ENCODE results near the gene RRBP1.

The RRBP1 gene, protein sequence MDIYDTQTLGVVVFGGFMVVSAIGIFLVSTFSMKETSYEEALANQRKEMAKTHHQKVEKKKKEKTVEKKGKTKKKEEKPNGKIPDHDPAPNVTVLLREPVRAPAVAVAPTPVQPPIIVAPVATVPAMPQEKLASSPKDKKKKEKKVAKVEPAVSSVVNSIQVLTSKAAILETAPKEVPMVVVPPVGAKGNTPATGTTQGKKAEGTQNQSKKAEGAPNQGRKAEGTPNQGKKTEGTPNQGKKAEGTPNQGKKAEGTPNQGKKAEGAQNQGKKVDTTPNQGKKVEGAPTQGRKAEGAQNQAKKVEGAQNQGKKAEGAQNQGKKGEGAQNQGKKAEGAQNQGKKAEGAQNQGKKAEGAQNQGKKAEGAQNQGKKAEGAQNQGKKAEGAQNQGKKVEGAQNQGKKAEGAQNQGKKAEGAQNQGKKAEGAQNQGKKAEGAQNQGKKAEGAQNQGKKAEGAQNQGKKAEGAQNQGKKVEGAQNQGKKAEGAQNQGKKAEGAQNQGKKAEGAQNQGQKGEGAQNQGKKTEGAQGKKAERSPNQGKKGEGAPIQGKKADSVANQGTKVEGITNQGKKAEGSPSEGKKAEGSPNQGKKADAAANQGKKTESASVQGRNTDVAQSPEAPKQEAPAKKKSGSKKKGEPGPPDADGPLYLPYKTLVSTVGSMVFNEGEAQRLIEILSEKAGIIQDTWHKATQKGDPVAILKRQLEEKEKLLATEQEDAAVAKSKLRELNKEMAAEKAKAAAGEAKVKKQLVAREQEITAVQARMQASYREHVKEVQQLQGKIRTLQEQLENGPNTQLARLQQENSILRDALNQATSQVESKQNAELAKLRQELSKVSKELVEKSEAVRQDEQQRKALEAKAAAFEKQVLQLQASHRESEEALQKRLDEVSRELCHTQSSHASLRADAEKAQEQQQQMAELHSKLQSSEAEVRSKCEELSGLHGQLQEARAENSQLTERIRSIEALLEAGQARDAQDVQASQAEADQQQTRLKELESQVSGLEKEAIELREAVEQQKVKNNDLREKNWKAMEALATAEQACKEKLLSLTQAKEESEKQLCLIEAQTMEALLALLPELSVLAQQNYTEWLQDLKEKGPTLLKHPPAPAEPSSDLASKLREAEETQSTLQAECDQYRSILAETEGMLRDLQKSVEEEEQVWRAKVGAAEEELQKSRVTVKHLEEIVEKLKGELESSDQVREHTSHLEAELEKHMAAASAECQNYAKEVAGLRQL (N-terminal part only)

GRCh38 chr20:17682103-17682888 lies at the start of gene RRBP1:
TSS of gene RRBP1 (minus strand) at chr20:17682242. CDS start at chr20:17660507, 21,735 bp downstream.
- peak; percentile 100 for DNase-seq (ENCODE audit: low spot score)

GRCh38 chr20:17731233-17731632 lies 49.2 kb upstream of the RRBP1 start:
- DNase-seq (ENCODE audit: low spot score) = no peak

GRCh38 chr20:17730071-17730470 lies 48.0 kb upstream of the RRBP1 start:
- DNase-seq (ENCODE audit: low spot score) = no peak

- no peak for DNase-seq (ENCODE audit: low spot score)
Measured at GRCh38 chr20:17728074-17728473, 46.0 kb upstream of the RRBP1 start.

DNA sequence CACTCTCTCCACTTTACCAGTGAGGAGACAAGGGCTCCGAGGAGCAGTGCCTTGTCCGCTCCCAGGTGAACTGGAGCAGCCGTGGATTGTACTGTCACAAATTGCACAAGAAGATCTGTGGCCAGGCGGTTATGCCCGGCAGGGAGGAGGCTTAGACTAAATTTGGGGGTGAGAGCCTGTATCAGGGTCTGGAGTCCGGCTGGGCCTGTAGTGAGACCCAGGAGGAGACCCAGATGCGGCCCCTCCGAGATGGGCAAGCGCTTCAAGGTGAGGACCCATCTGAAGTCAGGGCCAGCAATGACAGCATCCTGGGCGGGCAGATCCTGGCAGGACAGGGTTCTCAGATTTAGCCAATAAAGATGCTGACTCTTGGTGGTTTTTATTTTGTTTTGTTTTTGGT lies 45.3 kb upstream of the RRBP1 start:
- DNase-seq (ENCODE audit: low spot score) = no peak

GRCh38 chr20:17726902-17727301 lies 44.9 kb upstream of the RRBP1 start:
- no peak for DNase-seq (ENCODE audit: low spot score)

DNA sequence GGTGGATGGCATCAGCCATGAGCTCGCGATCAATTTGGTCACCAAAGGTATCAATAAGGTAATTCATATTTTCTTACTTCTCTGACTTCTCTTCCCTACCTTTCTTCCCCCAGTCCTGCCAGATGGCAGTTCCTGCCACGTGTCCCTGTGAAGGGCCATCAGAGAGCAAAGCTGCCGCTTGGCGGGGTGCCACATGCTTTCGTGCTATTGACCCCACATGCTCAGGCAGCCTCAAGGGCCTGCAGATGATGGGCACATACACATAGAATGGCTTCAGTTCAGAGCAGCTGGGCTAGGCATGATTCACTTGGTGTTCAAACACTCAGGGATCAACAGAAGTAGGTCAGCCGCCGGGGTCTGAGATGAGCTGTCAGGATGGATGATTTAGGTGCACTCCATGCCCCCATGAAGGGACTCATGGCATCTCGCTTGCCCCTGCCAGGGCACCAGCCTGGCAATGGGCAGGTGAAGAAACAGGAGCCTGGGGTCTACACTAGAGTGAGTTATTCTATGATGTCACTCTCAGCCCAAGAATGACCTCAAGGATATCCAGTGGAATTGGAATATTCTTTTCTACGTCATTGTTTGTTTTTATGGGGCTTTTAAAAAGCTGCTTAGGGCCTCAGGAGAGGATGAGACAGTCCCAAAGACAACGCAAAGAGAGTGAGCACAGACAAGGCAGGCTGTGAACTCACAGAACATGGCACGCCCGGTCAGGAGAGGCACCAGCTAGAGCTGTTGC lies 43.2 kb upstream of the RRBP1 start:
- DNase-seq (ENCODE audit: low spot score) = no peak

- DNase-seq (ENCODE audit: low spot score) = no peak
Measured at GRCh38 chr20:17723301-17723691, 41.3 kb upstream of the RRBP1 start.

DNA sequence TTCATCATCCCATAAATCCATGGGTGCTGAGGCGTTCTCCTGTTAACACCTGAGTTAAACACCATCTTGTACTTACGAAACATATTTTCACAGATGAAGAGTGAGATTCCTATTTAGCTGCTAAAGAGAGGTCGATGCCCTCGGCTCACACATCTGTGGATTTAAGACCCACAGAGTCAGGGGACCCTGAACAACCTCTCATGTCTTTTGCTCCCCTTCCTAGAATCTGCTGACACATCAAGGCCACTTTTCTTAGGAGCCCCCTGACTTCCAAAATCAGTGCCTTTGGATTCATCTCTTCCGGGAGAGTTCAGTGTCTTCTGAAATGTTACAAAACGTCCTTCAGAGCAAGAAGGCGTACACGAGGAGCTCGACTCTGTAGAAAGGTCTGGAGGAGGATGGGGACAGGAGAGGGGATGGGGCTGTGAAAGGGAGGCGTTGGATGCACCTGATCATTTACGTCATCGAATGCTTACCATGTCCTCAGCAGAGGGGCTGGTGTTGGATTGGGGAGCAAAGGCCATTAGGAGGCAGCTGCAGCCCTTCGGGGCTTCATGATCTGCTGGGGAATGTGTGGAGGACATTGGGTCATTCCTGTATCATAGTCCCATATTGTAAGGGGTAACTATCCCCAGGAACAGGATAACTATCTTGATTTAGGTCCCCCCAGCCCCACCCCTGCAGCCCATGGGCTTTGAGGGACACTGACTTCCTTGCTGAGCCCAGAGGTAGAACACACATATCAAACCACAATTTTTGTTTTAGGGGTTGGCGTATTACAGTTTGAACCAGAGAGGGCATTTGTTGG lies 40.7 kb upstream of the RRBP1 start:
- no peak for DNase-seq (ENCODE audit: low spot score)

GRCh38 chr20:17721802-17722486 lies 39.9 kb upstream of the RRBP1 start:
- DNase-seq (ENCODE audit: low spot score) = no peak

DNA sequence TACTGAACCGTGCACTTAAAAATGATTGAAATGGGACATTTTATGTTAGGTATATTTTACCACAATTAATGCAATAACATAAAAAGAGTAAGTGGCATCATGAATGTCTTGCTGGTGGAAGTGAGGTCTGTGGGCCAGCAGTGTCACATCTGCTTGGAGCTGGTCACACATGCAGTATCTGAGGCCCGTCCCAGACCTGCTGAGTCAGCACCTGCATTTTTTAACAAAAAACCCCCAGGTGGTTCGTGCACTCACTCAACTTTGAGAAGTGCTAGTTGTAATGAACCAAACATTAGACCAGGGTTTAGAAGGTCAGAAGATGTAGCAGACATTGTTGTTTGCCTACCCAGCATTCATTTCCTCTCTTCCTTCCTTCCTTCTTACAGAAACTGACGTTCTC lies 38.7 kb upstream of the RRBP1 start:
- no peak for DNase-seq (ENCODE audit: low spot score)

- no peak for DNase-seq (ENCODE audit: low spot score)
Measured at GRCh38 chr20:17716331-17716730, 34.3 kb upstream of the RRBP1 start.

- DNase-seq (ENCODE audit: low spot score) = no peak
Measured at GRCh38 chr20:17715075-17715474, 33.0 kb upstream of the RRBP1 start.

GRCh38 chr20:17714597-17714996 lies 32.6 kb upstream of the RRBP1 start:
- no peak for DNase-seq (ENCODE audit: low spot score)

- DNase-seq (ENCODE audit: low spot score) = no peak
Measured at GRCh38 chr20:17712708-17713107, 30.7 kb upstream of the RRBP1 start.

DNA sequence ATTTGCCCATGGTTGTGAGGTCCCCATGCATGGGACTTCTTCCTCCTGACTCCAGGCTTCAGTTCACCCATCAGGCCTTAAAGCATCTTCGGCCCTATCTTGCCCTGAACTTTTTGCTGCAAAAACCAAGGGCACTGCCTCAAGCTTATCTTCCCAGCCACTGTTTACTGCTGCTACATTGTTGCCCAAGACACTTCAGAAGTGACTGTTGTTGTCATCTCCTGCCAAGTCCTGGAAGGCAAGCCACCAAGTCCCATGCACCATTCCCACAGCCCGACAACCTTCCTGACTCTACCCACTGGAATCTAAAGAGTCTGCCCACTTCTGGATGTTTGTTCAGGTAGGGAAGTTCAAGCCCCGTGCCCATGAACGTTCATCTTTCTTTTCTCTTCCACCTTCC lies 30.2 kb upstream of the RRBP1 start:
- DNase-seq (ENCODE audit: low spot score) = no peak

DNA sequence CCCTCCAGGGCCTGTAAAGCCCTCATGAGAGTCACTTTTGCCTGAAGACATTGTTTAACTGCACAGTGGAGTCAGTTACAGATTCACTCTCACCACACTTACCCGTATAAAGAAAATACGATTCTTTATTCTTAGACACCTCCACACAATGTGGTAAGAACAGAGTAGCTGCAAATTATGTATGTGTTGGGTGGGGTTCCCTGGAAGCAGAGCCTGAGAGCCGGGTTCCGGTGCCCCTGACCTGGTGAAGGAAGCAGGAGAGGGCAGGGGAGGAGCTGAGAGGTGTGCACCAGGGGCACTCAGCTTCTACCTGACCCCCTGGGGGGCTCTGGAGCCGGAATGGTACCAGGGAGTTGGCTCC lies 29.2 kb upstream of the RRBP1 start:
- DNase-seq (ENCODE audit: low spot score) = no peak

- DNase-seq (ENCODE audit: low spot score) = no peak
Measured at GRCh38 chr20:17710379-17711266, 28.6 kb upstream of the RRBP1 start.
